ENCODE results near the gene UNC80.
"Not testable (repeated sequence)": the region's sequence is repeated elsewhere in the genome, so short reads cannot be mapped to it uniquely, and the experiment has no call there.

UNC80 gene

GRCh38 chr2:209771474-209772289, at the start of gene UNC80:
Gene UNC80, plus strand, starts transcription at chr2:209771832. Its CDS starts 241 bp downstream, at chr2:209772073.
- DNase-seq (ENCODE audit: low read depth, low spot score) = peak; percentile 29

- no peak for DNase-seq (ENCODE audit: low read depth, low spot score)
Observed at GRCh38 chr2:209726311-209726710, 45.3 kb upstream of the UNC80 start.

- no peak for DNase-seq (ENCODE audit: low read depth, low spot score)
Observed at GRCh38 chr2:209727077-209727476, 44.6 kb upstream of the UNC80 start.

- DNase-seq (ENCODE audit: low read depth, low spot score) = no peak
Observed at GRCh38 chr2:209734805-209735204, 36.8 kb upstream of the UNC80 start.

- no peak for DNase-seq (ENCODE audit: low read depth, low spot score)
Observed at GRCh38 chr2:209741953-209742352, 29.7 kb upstream of the UNC80 start.

- no peak for DNase-seq (ENCODE audit: low read depth, low spot score)
Observed at GRCh38 chr2:209753020-209753419, 18.6 kb upstream of the UNC80 start.

- DNase-seq (ENCODE audit: low read depth, low spot score) = no peak
Observed at GRCh38 chr2:209757163-209757562, 14.5 kb upstream of the UNC80 start.

- no peak for DNase-seq (ENCODE audit: low read depth, low spot score)
Observed at GRCh38 chr2:209761566-209761965, 10.1 kb upstream of the UNC80 start.

- no peak for DNase-seq (ENCODE audit: low read depth, low spot score)
Observed at GRCh38 chr2:209762563-209762962, 9.1 kb upstream of the UNC80 start.

GRCh38 chr2:209763106-209763505, 8.5 kb upstream of the UNC80 start:
- no peak for DNase-seq (ENCODE audit: low read depth, low spot score)

- DNase-seq (ENCODE audit: low read depth, low spot score) = no peak
Observed at GRCh38 chr2:209766613-209767012, 5.0 kb upstream of the UNC80 start.

- no peak for DNase-seq (ENCODE audit: low read depth, low spot score)
Observed at GRCh38 chr2:209767316-209767715, 4.3 kb upstream of the UNC80 start.

- DNase-seq (ENCODE audit: low read depth, low spot score) = no peak
Observed at GRCh38 chr2:209768557-209768956, 3.1 kb upstream of the UNC80 start.

- DNase-seq (ENCODE audit: low read depth, low spot score) = no peak
Observed at GRCh38 chr2:209772290-209772685, 656 bp downstream of the UNC80 start.

GRCh38 chr2:209773377-209773776, 1.7 kb downstream of the UNC80 start:
- DNase-seq (ENCODE audit: low read depth, low spot score) = no peak

GRCh38 chr2:209787416-209787815, 15.8 kb downstream of the UNC80 start:
- DNase-seq (ENCODE audit: low read depth, low spot score) = no peak

GRCh38 chr2:209788925-209789324, 17.3 kb downstream of the UNC80 start:
- no peak for DNase-seq (ENCODE audit: low read depth, low spot score)

GRCh38 chr2:209790066-209790728, 18.6 kb downstream of the UNC80 start:
- DNase-seq (ENCODE audit: low read depth, low spot score) = no peak

GRCh38 chr2:209791151-209791550, 19.5 kb downstream of the UNC80 start:
- no peak for DNase-seq (ENCODE audit: low read depth, low spot score)

GRCh38 chr2:209795425-209795824, 23.8 kb downstream of the UNC80 start:
- DNase-seq (ENCODE audit: low read depth, low spot score) = not testable (repeated sequence)

GRCh38 chr2:209805351-209805750, 33.7 kb downstream of the UNC80 start:
- DNase-seq (ENCODE audit: low read depth, low spot score) = no peak

GRCh38 chr2:209806318-209806717, 34.7 kb downstream of the UNC80 start:
- no peak for DNase-seq (ENCODE audit: low read depth, low spot score)

GRCh38 chr2:209808521-209808920, 36.9 kb downstream of the UNC80 start:
- DNase-seq (ENCODE audit: low read depth, low spot score) = no peak
